Keratinocyte (primary cell): Measurements from ENCODE around the gene ADRA1B. TPM values are rescaled to one million over a fixed set of nuclear protein-coding genes. Genes with fewer than 3 reads are reported as not detected.

Source experiments
- DNase-seq: peaks from one replicate; pipeline ENCODE4 v3.0.0-alpha.2; 2011; ENCODE audit warnings: low read depth, missing footprints, low spot score
- FAIRE-seq: peaks from 2 replicates; lab custom pipeline; 2011; peaks lifted over from hg19 to GRCh38; lab: Jason Lieb, UNC
- H2AFZ ChIP-seq: 2 replicates; pipeline ENCODE4 v1.6.0; 2012; ENCODE audit warnings: low read length, control low read depth, inconsistent platforms; ENCODE audit not compliant: control insufficient read depth
- H3K27ac ChIP-seq: 2 replicates; pipeline ENCODE4 v1.5.1; 2011; ENCODE audit warnings: low read length; ENCODE audit not compliant: control insufficient read depth, insufficient read depth
- H3K27me3 ChIP-seq: 3 replicates; pipeline ENCODE4 v1.6.0; 2011; ENCODE audit warnings: low read length; ENCODE audit not compliant: control insufficient read depth, insufficient read depth; ENCODE audit errors: extremely low read depth
- H3K36me3 ChIP-seq, 2 experiments: 2 replicates in 1 of 2; 3 replicates in 1 of 2; pipeline ENCODE4 v1.5.1; 2011; ENCODE audit warnings: low read length in 2 of 2, mild to moderate bottlenecking in 1 of 2; ENCODE audit not compliant: control insufficient read depth in 2 of 2, insufficient read depth in 2 of 2; ENCODE audit errors: extremely low read depth in 1 of 2
- H3K4me1 ChIP-seq: 3 replicates; pipeline ENCODE4 v1.5.1; 2011; ENCODE audit warnings: low read length; ENCODE audit not compliant: control insufficient read depth, insufficient read depth; ENCODE audit errors: extremely low read depth
- H3K4me2 ChIP-seq: 3 replicates; pipeline ENCODE4 v1.6.0; 2011; ENCODE audit warnings: low read depth, low read length; ENCODE audit not compliant: control insufficient read depth, insufficient read depth; ENCODE audit errors: extremely low read depth
- H3K4me3 ChIP-seq, 3 experiments: fragments of 200-600 bp in 1 of 3; sonication (generic) in 1 of 3; 2 replicates in 2 of 3; 3 replicates in 1 of 3; pipeline ENCODE4 v1.5.1; 2011 to 2016; ENCODE audit warnings: low read length in 3 of 3, mild to moderate bottlenecking in 3 of 3, control low read depth in 2 of 3, inconsistent platforms in 1 of 3, low read depth in 1 of 3, mixed read lengths in 1 of 3, mixed run types in 1 of 3, moderate library complexity in 1 of 3; ENCODE audit not compliant: control insufficient read depth in 2 of 3, insufficient read depth in 2 of 3; ENCODE audit errors: extremely low read depth in 1 of 3
- H3K79me2 ChIP-seq: 2 replicates; pipeline ENCODE4 v1.6.0; 2012; ENCODE audit warnings: low read length; ENCODE audit not compliant: control insufficient read depth, insufficient read depth
- H3K9ac ChIP-seq: 3 replicates; pipeline ENCODE4 v1.6.0; 2011; ENCODE audit warnings: low read length; ENCODE audit not compliant: control insufficient read depth, insufficient read depth; ENCODE audit errors: extremely low read depth
- H3K9me1 ChIP-seq: 3 replicates; pipeline ENCODE4 v1.6.0; 2011; ENCODE audit warnings: low read length; ENCODE audit not compliant: control insufficient read depth, insufficient read depth; ENCODE audit errors: extremely low read depth
- H3K9me3 ChIP-seq: 2 replicates; pipeline ENCODE4 v1.5.1; 2012; ENCODE audit warnings: low read depth, low read length; ENCODE audit not compliant: control insufficient read depth
- H4K20me1 ChIP-seq: 3 replicates; pipeline ENCODE4 v1.6.0; 2011; ENCODE audit warnings: low read length; ENCODE audit not compliant: control insufficient read depth, insufficient read depth; ENCODE audit errors: extremely low read depth
- EZH2 ChIP-seq: IDR thresholded peaks from one replicate; pipeline ENCODE4 v1.6.1; 2012; ENCODE audit warnings: inconsistent platforms, mild to moderate bottlenecking, low read length, moderate library complexity
- dilution Hi-C: fragments of 300-500 bp; cut with MboI; formaldehyde crosslinking; loops from one replicate; pipeline ENCODE4 v1.7.0; 2020; ENCODE audit warnings: low sequenced_read_pairs; ENCODE audit not compliant: extremely low pct_ligation_motif_present
- polyA plus RNA-seq, 5 experiments: library from polyadenylated mRNA; depleted of rRNA in 3 of 5; stranded (reverse) in 3 of 5; stranded (forward) in 1 of 5; unstranded in 1 of 5; fragments of >200 nt; gene quantifications; 1 replicate in 1 of 5; 2 replicates in 3 of 5; 3 replicates in 1 of 5; pipeline versions ENCODE4 v1.2.1 to v1.2.3, GENCODE V29; 2011 to 2012; ENCODE audit warnings: missing spikeins in 2 of 5, low read depth in 1 of 5, low replicate concordance in 1 of 5
- TF ChIP-seq, protein P1 (sequence below), 3 experiments: IDR thresholded peaks in 1 of 3; conservative IDR thresholded peaks in 1 of 3; optimal IDR thresholded peaks in 1 of 3; 2 replicates in 2 of 3; 3 replicates in 1 of 3; pipeline versions ENCODE3 to v1.5.1; 2011; ENCODE audit warnings: low read length in 3 of 3, mild to moderate bottlenecking in 3 of 3, moderate library complexity in 2 of 3, control low read depth in 1 of 3, inconsistent platforms in 1 of 3; ENCODE audit not compliant: insufficient read depth in 2 of 3; ENCODE audit errors: extremely low read depth in 1 of 3

ADRA1B gene
- polyA plus RNA-seq, 1 donor (not counting 4 experiments of a cell fraction or from before 2014, with no cell fraction given), result 0.18 TPM

DNA sequence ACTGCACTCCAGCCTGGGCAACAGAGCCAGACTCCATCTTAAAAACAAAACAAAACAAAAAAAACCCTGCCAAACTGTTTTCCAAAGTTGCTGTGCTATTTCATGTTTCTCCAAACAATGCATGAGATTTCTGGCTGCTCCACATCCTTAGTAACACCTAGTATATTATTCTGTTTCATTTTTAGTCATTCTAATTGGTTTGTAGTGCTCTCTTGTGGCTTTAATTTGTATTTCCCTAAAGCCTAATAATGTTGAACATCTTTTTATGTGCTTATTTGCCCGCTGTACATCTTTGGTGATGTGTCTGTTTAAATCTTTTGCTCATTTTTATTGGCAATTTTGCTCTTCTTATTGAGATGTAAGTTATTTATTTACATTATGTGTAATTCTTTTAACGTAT lies 74.2 kb downstream of the ADRA1B start:
- no peak overlapping the region for H2AFZ ChIP-seq
- no peak overlapping the region for H3K4me3 ChIP-seq
- no peak overlapping the region for H3K4me2 ChIP-seq
- DNase-seq (no peak), FAIRE-seq (no peak)
- H3K9me3 ChIP-seq, result peaks cover 5% of the 10 kb centered on the region
- H3K79me2 ChIP-seq, result no peaks in the 10 kb centered on the region
- H3K27ac ChIP-seq, result no peak overlapping the region
- H3K27me3 ChIP-seq, result no peaks in the 10 kb centered on the region
- no peaks in the 10 kb centered on the region for H3K36me3 ChIP-seq
- H3K9ac ChIP-seq, result no peak overlapping the region
- dilution Hi-C loops, result no loop called here
- H3K9me1 ChIP-seq, result no peaks in the 10 kb centered on the region
- TF ChIP-seq, protein P1, sequence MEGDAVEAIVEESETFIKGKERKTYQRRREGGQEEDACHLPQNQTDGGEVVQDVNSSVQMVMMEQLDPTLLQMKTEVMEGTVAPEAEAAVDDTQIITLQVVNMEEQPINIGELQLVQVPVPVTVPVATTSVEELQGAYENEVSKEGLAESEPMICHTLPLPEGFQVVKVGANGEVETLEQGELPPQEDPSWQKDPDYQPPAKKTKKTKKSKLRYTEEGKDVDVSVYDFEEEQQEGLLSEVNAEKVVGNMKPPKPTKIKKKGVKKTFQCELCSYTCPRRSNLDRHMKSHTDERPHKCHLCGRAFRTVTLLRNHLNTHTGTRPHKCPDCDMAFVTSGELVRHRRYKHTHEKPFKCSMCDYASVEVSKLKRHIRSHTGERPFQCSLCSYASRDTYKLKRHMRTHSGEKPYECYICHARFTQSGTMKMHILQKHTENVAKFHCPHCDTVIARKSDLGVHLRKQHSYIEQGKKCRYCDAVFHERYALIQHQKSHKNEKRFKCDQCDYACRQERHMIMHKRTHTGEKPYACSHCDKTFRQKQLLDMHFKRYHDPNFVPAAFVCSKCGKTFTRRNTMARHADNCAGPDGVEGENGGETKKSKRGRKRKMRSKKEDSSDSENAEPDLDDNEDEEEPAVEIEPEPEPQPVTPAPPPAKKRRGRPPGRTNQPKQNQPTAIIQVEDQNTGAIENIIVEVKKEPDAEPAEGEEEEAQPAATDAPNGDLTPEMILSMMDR (optimal IDR thresholded peaks at IDR 0.05 in 1 of 3, IDR thresholded peaks at IDR 0.05 in 1 of 3, conservative IDR thresholded peaks at IDR 0.05 in 1 of 3; ENCODE audit: extremely low read depth in 1 of 3, insufficient read depth in 2 of 3, low read length in 3 of 3), result no peak
- no peak for TF ChIP-seq EZH2
- H4K20me1 ChIP-seq, result no peaks in the 10 kb centered on the region
- H3K4me1 ChIP-seq, result peaks cover 9% of the 10 kb centered on the region

DNA sequence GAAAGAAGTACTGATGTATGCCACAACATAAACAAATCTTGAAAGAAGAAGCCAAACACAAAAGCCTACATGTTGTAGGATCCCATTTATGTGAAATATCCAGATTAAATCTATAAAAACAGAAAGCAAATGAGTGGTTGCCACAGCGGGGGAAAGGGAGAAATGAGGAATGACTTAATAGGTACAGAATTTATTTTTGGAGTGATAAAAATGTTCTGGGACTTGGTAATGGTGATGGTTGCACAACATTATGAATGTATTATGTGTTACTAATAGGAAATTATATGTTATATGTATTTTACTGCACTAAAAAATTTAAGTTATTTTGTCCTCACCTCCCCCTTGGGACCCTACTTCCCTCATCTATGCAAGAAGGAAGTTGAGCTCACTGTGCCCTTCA lies 76.3 kb downstream of the ADRA1B start:
- Histone ChIP-seq H3K36me3 (no peaks in the 10 kb centered on the region), H4K20me1 (no peaks in the 10 kb centered on the region), H3K4me2 (no peak overlapping the region), H3K79me2 (no peaks in the 10 kb centered on the region), H3K9me1 (no peaks in the 10 kb centered on the region), H3K4me1 (no peaks in the 10 kb centered on the region), H2AFZ (no peak overlapping the region), H3K9ac (no peak overlapping the region), H3K4me3 (no peak overlapping the region), H3K27me3 (no peaks in the 10 kb centered on the region), H3K27ac (no peak overlapping the region), H3K9me3 (peaks cover 5% of the 10 kb centered on the region)
- dilution Hi-C loops, result no loop called here
- TF ChIP-seq EZH2, result no peak
- TF ChIP-seq, protein P1 (optimal IDR thresholded peaks at IDR 0.05 in 1 of 3, IDR thresholded peaks at IDR 0.05 in 1 of 3, conservative IDR thresholded peaks at IDR 0.05 in 1 of 3; ENCODE audit: extremely low read depth in 1 of 3, insufficient read depth in 2 of 3, low read length in 3 of 3), result no peak
- FAIRE-seq (no peak), DNase-seq (no peak)
